HepG2 (cell line): ENCODE data around the gene IKZF3. TPM values are rescaled to one million over a fixed set of nuclear protein-coding genes. Genes with fewer than 3 reads are reported as not detected.

Experiments used
- AKNA ChIP-seq: sonication (generic); formaldehyde crosslinking; IDR thresholded peaks from 2 replicates; pipeline ENCODE4 v1.4.0; 2020; ENCODE audit warnings: missing genetic modification reagents, borderline replicate concordance
- DR1 ChIP-seq: sonication (generic); formaldehyde crosslinking; IDR thresholded peaks from 2 replicates; pipeline ENCODE4 v1.8.0; 2021; ENCODE audit warnings: mild to moderate bottlenecking, missing genetic modification reagents, inconsistent platforms
- FOXA3 ChIP-seq: IDR thresholded peaks from 2 replicates; pipeline ENCODE4 v1.6.1; 2016; ENCODE audit warnings: missing genetic modification reagents, missing compliant biosample characterization
- FOXP1 ChIP-seq, 2 experiments: fragments of 450-650 bp in 1 of 2; IDR thresholded peaks; 2 replicates each; pipeline ENCODE4 v1.6.1; 2017 to 2018; ENCODE audit warnings: antibody characterized with exemption in 1 of 2
- GATAD2A ChIP-seq: IDR thresholded peaks from 2 replicates; pipeline ENCODE4 v1.6.1; 2016
- GTF2F1 ChIP-seq: fragments of 150-350 bp; IDR thresholded peaks from 2 replicates; pipeline ENCODE4 v1.6.1; 2014; ENCODE audit warnings: low read length
- IKZF4 ChIP-seq: sonication (generic); formaldehyde crosslinking; IDR thresholded peaks from 2 replicates; pipeline ENCODE4 v1.5.1; 2020; ENCODE audit warnings: borderline replicate concordance, mild to moderate bottlenecking, low read depth, missing genetic modification reagents; ENCODE audit errors: not compliant biosample characterization
- IRF9 ChIP-seq: sonication (generic); formaldehyde crosslinking; IDR thresholded peaks from 2 replicates; pipeline ENCODE4 v1.8.0; 2022; ENCODE audit warnings: missing genetic modification reagents, mild to moderate bottlenecking, borderline replicate concordance
- MAX ChIP-seq: IDR thresholded peaks from 2 replicates; pipeline ENCODE4 v1.6.1; 2012; ENCODE audit warnings: inconsistent platforms
- MED13 ChIP-seq: sonication (generic); formaldehyde crosslinking; IDR thresholded peaks from 2 replicates; pipeline ENCODE4 v1.5.0; 2020; ENCODE audit warnings: missing genetic modification reagents
- NFKB2 ChIP-seq: sonication (generic); formaldehyde crosslinking; IDR thresholded peaks from 2 replicates; pipeline ENCODE4 v1.4.0; 2020; ENCODE audit warnings: missing genetic modification reagents, borderline replicate concordance
- RAD51 ChIP-seq: fragments of 450-650 bp; IDR thresholded peaks from 2 replicates; pipeline ENCODE4 v1.6.1; 2016; ENCODE audit warnings: borderline replicate concordance
- ZBTB33 ChIP-seq: sonication (generic); formaldehyde crosslinking; IDR thresholded peaks from 2 replicates; pipeline ENCODE4 v1.4.0; 2020; ENCODE audit warnings: missing genetic modification reagents
- ZFX ChIP-seq: sonication (generic); formaldehyde crosslinking; IDR thresholded peaks from 2 replicates; pipeline ENCODE4 v1.4.0; 2020; ENCODE audit warnings: mild to moderate bottlenecking, low read depth, missing genetic modification reagents, moderate library complexity
- ZNF274 ChIP-seq: sonication (generic); formaldehyde crosslinking; IDR thresholded peaks from 2 replicates; pipeline ENCODE4 v1.5.1; 2020; ENCODE audit warnings: mild to moderate bottlenecking, missing genetic modification reagents
- ZNF513 ChIP-seq: sonication (generic); formaldehyde crosslinking; conservative IDR thresholded peaks from 2 replicates; pipeline ENCODE4 v1.5.0; 2020; ENCODE audit warnings: missing genetic modification reagents
- ZNF543 ChIP-seq: sonication (generic); formaldehyde crosslinking; IDR thresholded peaks from 2 replicates; pipeline ENCODE4 v1.4.0; 2020; ENCODE audit warnings: mild to moderate bottlenecking, missing genetic modification reagents
- ZNF598 ChIP-seq: sonication (generic); formaldehyde crosslinking; IDR thresholded peaks from 2 replicates; pipeline ENCODE4 v1.5.1; 2020; ENCODE audit warnings: mild to moderate bottlenecking, missing genetic modification reagents, borderline replicate concordance
- ZNF747 ChIP-seq: sonication (generic); formaldehyde crosslinking; IDR thresholded peaks from 2 replicates; pipeline ENCODE4 v1.8.1; 2023; ENCODE audit warnings: missing genetic modification reagents, mild to moderate bottlenecking, borderline replicate concordance
- polyA plus RNA-seq, 8 experiments: library from polyadenylated mRNA; depleted of rRNA in 3 of 8; stranded (reverse) in 7 of 8; unstranded in 1 of 8; fragments of >200 nt; fragmentation: Illumina TruSeq in 4 of 8; extraction: Trizol in 4 of 8; gene quantifications; 2 replicates each; pipeline versions ENCODE4 v1.2.1 to v1.2.3, GENCODE V29; 2011 to 2016; ENCODE audit warnings: low read depth in 4 of 8, missing spikeins in 1 of 8, mixed read lengths in 1 of 8; ENCODE audit not compliant: insufficient read depth in 1 of 8
- total RNA-seq, 5 experiments: library from RNA; depleted of rRNA; stranded (reverse); fragments of >200 nt; fragmentation: Illumina TruSeq; extraction: Trizol; gene quantifications; 2 replicates each; pipeline ENCODE4 v1.2.3, GENCODE V29; 2016; ENCODE audit warnings: low read depth in 1 of 5

The IKZF3 gene
- total and polyA plus RNA-seq, 2 of the 13 experiments (the other 11 are each of a cell fraction or from before 2014, with no cell fraction given) = not detected

- TF ChIP-seq ZBTB33 (CRISPR knock-in tag) = no peak
- TF ChIP-seq AKNA (CRISPR knock-in tag) = no peak
- peak; percentile 62; the same call in 1 of the 2 replicates for TF ChIP-seq ZNF543 (CRISPR knock-in tag)
- no peak for TF ChIP-seq RAD51
- peak; percentile 65 for TF ChIP-seq ZNF274 (CRISPR knock-in tag)
- peak; percentile 88; the same call in 1 of the 2 replicates for TF ChIP-seq ZNF598
- no peak for TF ChIP-seq FOXP1 (IDR thresholded peaks at IDR 0.05)
- TF ChIP-seq FOXP1 (CRISPR knock-in tag; IDR thresholded peaks at IDR 0.05) = no peak; the same call in 1 of the 2 replicates
- TF ChIP-seq IKZF4 (CRISPR knock-in tag) = peak; percentile 36
- TF ChIP-seq FOXA3 = no peak
- TF ChIP-seq MED13 (CRISPR knock-in tag) = peak; percentile 85; the same call in 1 of the 2 replicates
- peak; percentile 86 for TF ChIP-seq DR1 (CRISPR knock-in tag)
- peak; percentile 53; the same call in 1 of the 2 replicates for TF ChIP-seq NFKB2 (CRISPR knock-in tag)
- TF ChIP-seq GTF2F1 = no peak
- TF ChIP-seq MAX = no peak
- peak; percentile 85 for TF ChIP-seq ZFX (CRISPR knock-in tag)
- TF ChIP-seq GATAD2A = peak; percentile 54; the same call in 1 of the 2 replicates
- TF ChIP-seq IRF9 (CRISPR knock-in tag) = peak; percentile 74; the same call in 1 of the 2 replicates
- TF ChIP-seq ZNF513 (CRISPR knock-in tag) = peak; percentile 96; the same call in 1 of the 2 replicates
- TF ChIP-seq ZNF747 = peak; percentile 34; the same call in 1 of the 2 replicates
These were observed 126.1 kb downstream of the IKZF3 start, which contains the start of gene GRB7 (continued) for GRCh38 chr17:39737760-39738567.
